ENCODE data around the gene B3GNT8. TPM values are rescaled to one million over a fixed set of nuclear protein-coding genes. Genes with fewer than 3 reads are reported as not detected.
"Not testable (repeated sequence)": the region's sequence is repeated elsewhere in the genome, so short reads cannot be mapped to it uniquely, and the experiment has no call there.

B3GNT8 gene
- total and polyA plus RNA-seq, 4 donors, result 3.2 to 7.4 (median 3.8) TPM

DNA sequence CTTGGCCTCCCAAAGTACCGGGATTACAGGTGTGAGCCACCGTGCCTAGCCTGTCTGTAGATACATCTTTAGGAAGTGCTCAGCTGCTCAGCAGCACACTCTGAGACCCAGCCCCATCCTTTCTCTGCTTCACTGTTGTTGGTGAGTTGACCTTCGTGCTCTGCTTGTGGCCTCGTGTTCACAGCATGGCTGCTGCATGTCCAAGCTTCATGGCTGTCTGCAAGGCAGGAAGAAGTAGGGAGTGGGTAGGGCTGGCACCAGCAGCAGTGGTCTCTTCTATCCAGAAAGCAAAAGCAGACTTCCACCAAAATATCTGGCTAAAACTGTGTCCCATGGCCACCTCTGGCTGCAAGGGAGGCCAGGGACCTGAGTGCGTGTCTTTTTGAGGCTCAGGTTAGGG is 14.2 kb downstream of the B3GNT8 start:
- Histone ChIP-seq H3K4me3 (ENCODE audit: low read length in 2 of 2) (no peak overlapping the region), H3K36me3 (ENCODE audit: control insufficient read depth in 1 of 2, insufficient read depth in 2 of 2, low read length in 1 of 2) (peaks cover 0 to 2% of the 10 kb centered on the region in 2 donors), H3K4me1 (ENCODE audit: control insufficient read depth in 1 of 2, insufficient read depth in 2 of 2, low read length in 2 of 2) (peaks cover 0 to 6% of the 10 kb centered on the region in 2 donors), H3K27me3 (ENCODE audit: control insufficient read depth in 1 of 2, insufficient read depth in 2 of 2, low read length in 1 of 2) (no peaks in the 10 kb centered on the region), H3K27ac (ENCODE audit: low read depth in 1 of 2, low read length in 2 of 2) (no peak overlapping the region), H3K9me3 (ENCODE audit: control insufficient read depth, low read length) (no peaks in the 10 kb centered on the region)
- intact Hi-C loops (cut with DNase I), result no loop called here
- ATAC-seq (ENCODE audit: low FRiP score), result no peak
- 94 to 97% methylated on average over 5 of the region's 5 CpGs for WGBS, 2 donors
- DNase-seq, result no peak

DNA sequence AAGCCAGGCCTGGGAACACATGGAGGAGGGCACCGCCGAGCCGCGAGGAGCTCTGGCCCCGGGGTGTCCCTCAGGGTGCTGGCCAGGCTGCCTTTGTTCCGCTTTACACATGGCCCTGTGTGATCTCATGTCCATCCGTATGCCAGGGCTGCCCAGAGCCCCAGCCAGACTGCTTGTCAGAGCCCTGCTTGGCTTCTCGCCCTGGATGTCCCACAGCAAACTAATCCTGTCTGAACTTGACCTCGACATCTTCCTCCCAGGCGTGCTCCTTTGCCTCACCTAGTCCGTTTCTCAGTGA is 15.3 kb downstream of the B3GNT8 start:
- H3K36me3 ChIP-seq (ENCODE audit: control insufficient read depth in 1 of 2, insufficient read depth in 2 of 2, low read length in 1 of 2), result peaks cover 0 to 2% of the 10 kb centered on the region in 2 donors
- H3K4me3 ChIP-seq (ENCODE audit: low read length in 2 of 2), result no peak overlapping the region
- H3K4me1 ChIP-seq (ENCODE audit: control insufficient read depth in 1 of 2, insufficient read depth in 2 of 2, low read length in 2 of 2), result peaks cover 0 to 6% of the 10 kb centered on the region in 2 donors
- 62 to 84% methylated on average over 9 to 11 of the region's 11 CpGs for WGBS, 2 donors
- intact Hi-C loops (cut with DNase I), result no loop called here
- H3K9me3 ChIP-seq (ENCODE audit: control insufficient read depth, low read length), result no peaks in the 10 kb centered on the region
- H3K27me3 ChIP-seq (ENCODE audit: control insufficient read depth in 1 of 2, insufficient read depth in 2 of 2, low read length in 1 of 2), result no peaks in the 10 kb centered on the region
- DNase-seq (no peak), ATAC-seq (ENCODE audit: low FRiP score) (peak; percentile 27)
- no peak overlapping the region for H3K27ac ChIP-seq (ENCODE audit: low read depth in 1 of 2, low read length in 2 of 2)

DNA sequence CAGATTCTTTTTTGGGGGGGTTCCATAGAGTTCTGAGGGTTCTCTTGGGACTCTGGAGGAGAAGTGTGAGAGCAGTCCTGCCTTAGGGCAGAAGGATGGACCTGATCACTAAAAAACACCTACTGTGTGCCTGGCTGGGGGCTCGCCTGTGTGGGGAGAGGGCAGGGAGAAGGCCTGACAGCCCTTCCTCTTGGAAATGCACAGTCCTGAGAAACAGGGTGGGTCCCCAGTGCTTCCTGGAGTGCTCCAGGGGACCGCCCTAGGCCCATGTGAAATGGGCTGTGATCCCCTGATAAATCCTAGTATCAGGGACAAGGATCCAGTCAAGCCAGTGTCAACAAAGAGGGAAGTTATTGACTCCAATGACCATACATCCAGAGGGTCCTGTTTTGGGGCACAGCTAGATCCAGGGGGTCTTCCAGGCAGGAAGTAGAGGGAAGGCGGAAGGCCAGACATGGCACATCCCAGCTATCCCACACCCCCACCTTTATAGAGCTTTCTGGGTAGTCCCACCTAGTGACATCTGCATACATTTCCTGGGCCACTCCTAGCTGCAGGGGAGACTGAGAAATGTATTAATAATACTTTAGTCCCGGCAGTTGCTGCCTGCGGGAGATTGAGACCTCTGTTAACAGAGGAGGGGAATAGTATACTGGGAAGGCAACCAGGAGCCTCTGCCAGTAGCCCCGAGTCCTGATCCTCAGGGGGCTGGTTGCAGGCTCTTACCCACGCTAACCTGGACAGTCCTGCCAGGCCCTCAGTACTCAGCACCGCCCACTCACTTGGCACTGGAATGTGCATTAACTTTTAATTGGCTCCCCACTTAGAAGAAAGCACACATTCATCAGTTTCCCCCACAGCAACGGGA is 15.8 kb downstream of the B3GNT8 start:
- intact Hi-C loops (cut with DNase I), result no loop called here
- no peak for ATAC-seq (ENCODE audit: low FRiP score)
- H3K9me3 ChIP-seq (ENCODE audit: control insufficient read depth, low read length), result no peaks in the 10 kb centered on the region
- no peak overlapping the region for H3K27ac ChIP-seq (ENCODE audit: low read depth in 1 of 2, low read length in 2 of 2)
- no peak for DNase-seq
- no peaks in the 10 kb centered on the region for H3K27me3 ChIP-seq (ENCODE audit: control insufficient read depth in 1 of 2, insufficient read depth in 2 of 2, low read length in 1 of 2)
- H3K4me1 ChIP-seq (ENCODE audit: control insufficient read depth in 1 of 2, insufficient read depth in 2 of 2, low read length in 2 of 2), result peaks cover 0 to 6% of the 10 kb centered on the region in 2 donors
- 61 to 73% methylated on average over 9 of the region's 9 CpGs for WGBS, 2 donors
- H3K36me3 ChIP-seq (ENCODE audit: control insufficient read depth in 1 of 2, insufficient read depth in 2 of 2, low read length in 1 of 2), result peaks cover 0 to 2% of the 10 kb centered on the region in 2 donors
- H3K4me3 ChIP-seq (ENCODE audit: low read length in 2 of 2), result no peak overlapping the region

DNA sequence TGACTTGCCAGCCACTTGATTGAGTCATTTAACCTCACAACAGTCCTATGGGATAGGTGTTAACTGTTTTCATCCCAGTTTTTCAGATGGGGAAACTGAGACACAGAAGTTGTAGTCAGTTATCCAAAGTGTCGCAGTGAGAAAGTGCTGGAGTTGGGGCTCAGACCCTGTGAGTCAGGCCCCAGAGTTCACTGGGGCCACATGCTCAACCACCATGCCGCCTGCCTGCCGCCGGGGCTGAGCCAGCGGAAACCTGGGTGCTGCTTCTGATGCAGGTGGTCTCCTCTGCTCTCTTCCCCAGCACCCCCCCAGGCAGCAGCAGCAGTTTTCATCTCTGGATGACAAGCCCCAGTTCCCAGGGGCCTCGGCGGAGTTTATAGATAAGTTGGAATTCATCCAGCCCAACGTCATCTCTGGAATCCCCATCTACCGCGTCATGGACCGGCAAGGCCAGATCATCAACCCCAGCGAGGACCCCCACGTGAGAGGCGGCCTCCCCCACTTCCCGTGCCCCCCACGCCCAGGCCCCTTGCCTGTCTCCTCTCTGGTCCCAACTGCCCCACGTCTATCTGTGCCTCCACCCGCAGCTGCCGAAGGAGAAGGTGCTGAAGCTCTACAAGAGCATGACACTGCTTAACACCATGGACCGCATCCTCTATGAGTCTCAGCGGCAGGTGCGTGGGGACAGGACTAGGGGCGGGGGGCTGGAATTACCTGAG is 16.7 kb downstream of the B3GNT8 start:
- no peak for ATAC-seq (ENCODE audit: low FRiP score)
- Histone ChIP-seq H3K36me3 (ENCODE audit: control insufficient read depth in 1 of 2, insufficient read depth in 2 of 2, low read length in 1 of 2) (no peaks in the 10 kb centered on the region), H3K9me3 (ENCODE audit: control insufficient read depth, low read length) (no peaks in the 10 kb centered on the region), H3K4me3 (ENCODE audit: low read length in 2 of 2) (no peak overlapping the region), H3K27me3 (ENCODE audit: control insufficient read depth in 1 of 2, insufficient read depth in 2 of 2, low read length in 1 of 2) (no peaks in the 10 kb centered on the region), H3K4me1 (ENCODE audit: control insufficient read depth in 1 of 2, insufficient read depth in 2 of 2, low read length in 2 of 2) (peaks cover 0 to 6% of the 10 kb centered on the region in 2 donors), H3K27ac (ENCODE audit: low read depth in 1 of 2, low read length in 2 of 2) (no peak overlapping the region)
- intact Hi-C loops (cut with DNase I), result no loop called here
- no peak for DNase-seq
- WGBS, 2 donors, result 85 to 88% methylated on average over 23 of the region's 23 CpGs

- WGBS, 2 donors, result 28 to 31% methylated on average over 4 of the region's 4 CpGs
These were observed 17.9 kb downstream of the B3GNT8 start for GRCh38 chr19:41409288-41409687.

GRCh38 chr19:41408846-41409245 is 18.3 kb downstream of the B3GNT8 start:
- peak overlapping the region in 1 of 2 donors; percentile 32 for H3K27ac ChIP-seq (ENCODE audit: low read depth in 1 of 2, low read length in 2 of 2)
- 94 to 98% methylated on average over 5 of the region's 5 CpGs for WGBS, 2 donors

More at GRCh38 chr19:41409288-41409687, 17.9 kb downstream of the B3GNT8 start:
- Histone ChIP-seq H3K27me3 (ENCODE audit: control insufficient read depth in 1 of 2, insufficient read depth in 2 of 2, low read length in 1 of 2) (no peaks in the 10 kb centered on the region), H3K27ac (ENCODE audit: low read depth in 1 of 2, low read length in 2 of 2) (peak overlapping the region in 1 of 2 donors; percentile 32), H3K36me3 (ENCODE audit: control insufficient read depth in 1 of 2, insufficient read depth in 2 of 2, low read length in 1 of 2) (no peaks in the 10 kb centered on the region), H3K4me3 (ENCODE audit: low read length in 2 of 2) (no peak overlapping the region), H3K9me3 (ENCODE audit: control insufficient read depth, low read length) (no peaks in the 10 kb centered on the region), H3K4me1 (ENCODE audit: control insufficient read depth in 1 of 2, insufficient read depth in 2 of 2, low read length in 2 of 2) (peaks cover 0 to 6% of the 10 kb centered on the region in 2 donors)
- intact Hi-C loops (cut with DNase I), result no loop called here
- DNase-seq (no peak), ATAC-seq (ENCODE audit: low FRiP score) (no peak)

DNA sequence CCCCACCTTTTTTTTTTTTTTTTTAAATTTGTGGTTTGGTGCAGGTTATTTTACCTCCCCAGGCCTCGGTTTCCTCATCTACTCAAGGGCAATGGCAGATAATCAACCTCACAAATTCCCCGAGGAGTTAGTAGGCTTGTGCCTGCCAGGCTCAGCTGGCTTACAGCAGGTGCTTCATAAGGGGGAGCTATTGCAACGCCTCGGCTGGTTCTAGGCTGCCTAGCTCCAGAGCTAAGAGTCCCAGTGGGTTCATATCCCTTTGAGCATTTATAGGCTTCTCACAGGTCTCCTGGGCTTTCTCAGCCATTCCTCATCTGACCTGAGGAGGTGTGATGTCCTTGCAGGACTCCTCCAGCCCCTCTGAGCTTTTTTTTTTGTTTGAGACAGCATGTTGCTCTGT is 18.9 kb downstream of the B3GNT8 start:
- Histone ChIP-seq H3K27ac (ENCODE audit: low read depth in 1 of 2, low read length in 2 of 2) (no peak overlapping the region), H3K4me1 (ENCODE audit: control insufficient read depth in 1 of 2, insufficient read depth in 2 of 2, low read length in 2 of 2) (peaks cover 0 to 6% of the 10 kb centered on the region in 2 donors), H3K4me3 (ENCODE audit: low read length in 2 of 2) (no peak overlapping the region), H3K36me3 (ENCODE audit: control insufficient read depth in 1 of 2, insufficient read depth in 2 of 2, low read length in 1 of 2) (no peaks in the 10 kb centered on the region), H3K9me3 (ENCODE audit: control insufficient read depth, low read length) (no peaks in the 10 kb centered on the region), H3K27me3 (ENCODE audit: control insufficient read depth in 1 of 2, insufficient read depth in 2 of 2, low read length in 1 of 2) (no peaks in the 10 kb centered on the region)
- WGBS, 2 donors, result 56 to 70% methylated on average over 4 of the region's 4 CpGs
- no peak for DNase-seq
- ATAC-seq (ENCODE audit: low FRiP score), result no peak
- intact Hi-C loops (cut with DNase I), result no loop called here

More at GRCh38 chr19:41408846-41409245, 18.3 kb downstream of the B3GNT8 start:
- H3K4me1 ChIP-seq (ENCODE audit: control insufficient read depth in 1 of 2, insufficient read depth in 2 of 2, low read length in 2 of 2); ATAC-seq (ENCODE audit: low FRiP score); H3K9me3 ChIP-seq (ENCODE audit: control insufficient read depth, low read length); intact Hi-C loops (cut with DNase I); H3K27me3 ChIP-seq (ENCODE audit: control insufficient read depth in 1 of 2, insufficient read depth in 2 of 2, low read length in 1 of 2); H3K36me3 ChIP-seq (ENCODE audit: control insufficient read depth in 1 of 2, insufficient read depth in 2 of 2, low read length in 1 of 2); DNase-seq; H3K4me3 ChIP-seq (ENCODE audit: low read length in 2 of 2): not testable (repeated sequence)

DNA sequence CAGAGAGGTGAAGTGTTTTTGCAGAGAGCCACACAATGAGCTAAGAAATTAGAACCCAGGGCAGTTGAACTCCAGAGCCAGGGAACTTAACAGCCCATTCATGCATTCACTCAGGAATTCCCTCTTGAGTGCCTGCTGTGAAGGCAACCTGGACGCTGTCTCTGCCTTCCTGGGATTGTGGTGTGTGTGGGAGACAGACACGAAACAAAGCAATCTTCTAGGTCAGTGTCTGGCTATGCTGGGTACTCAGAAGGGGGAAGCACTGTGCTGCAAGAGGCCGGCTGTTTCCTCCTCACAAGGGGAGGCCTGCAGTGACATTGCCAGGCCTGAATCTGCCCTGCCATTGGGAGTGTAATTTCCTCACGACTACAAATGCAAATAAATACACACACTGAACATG is 19.9 kb downstream of the B3GNT8 start:
- ATAC-seq (ENCODE audit: low FRiP score) (no peak), DNase-seq (no peak)
- intact Hi-C loops (cut with DNase I), result no loop called here

More for the DNA sequence above, 19.9 kb downstream of the B3GNT8 start:
- H3K4me3 ChIP-seq (ENCODE audit: low read length in 2 of 2), result no peak overlapping the region
- no peak overlapping the region for H3K27ac ChIP-seq (ENCODE audit: low read depth in 1 of 2, low read length in 2 of 2)
- H3K27me3 ChIP-seq (ENCODE audit: control insufficient read depth in 1 of 2, insufficient read depth in 2 of 2, low read length in 1 of 2), result no peaks in the 10 kb centered on the region
- peaks cover 0 to 6% of the 10 kb centered on the region in 2 donors for H3K4me1 ChIP-seq (ENCODE audit: control insufficient read depth in 1 of 2, insufficient read depth in 2 of 2, low read length in 2 of 2)
- WGBS, 2 donors, result 58 to 69% methylated on average over 4 of the region's 4 CpGs
- no peaks in the 10 kb centered on the region for H3K36me3 ChIP-seq (ENCODE audit: control insufficient read depth in 1 of 2, insufficient read depth in 2 of 2, low read length in 1 of 2)
- no peaks in the 10 kb centered on the region for H3K9me3 ChIP-seq (ENCODE audit: control insufficient read depth, low read length)
